K562 (cell line): ENCODE data around the gene PSMA2. TPM values are rescaled to one million over a fixed set of nuclear protein-coding genes. Genes with fewer than 3 reads are reported as not detected.

ENCODE experiments used
- BCOR ChIP-seq: fragments of 450-650 bp; IDR thresholded peaks from 2 replicates; pipeline ENCODE4 v1.6.1; 2016
- CBFA2T2 ChIP-seq: fragments of 450-650 bp; conservative IDR thresholded peaks from 2 replicates; pipeline ENCODE4 v1.6.1; 2017; ENCODE audit warnings: mild to moderate bottlenecking
- CBX2 ChIP-seq: fragments of 200-600 bp; sonication (generic); IDR thresholded peaks from one replicate; pipeline ENCODE4 v1.6.1; 2012; ENCODE audit warnings: mild to moderate bottlenecking, low read length, inconsistent platforms; ENCODE audit not compliant: insufficient read depth, poor library complexity, severe bottlenecking
- EGR1 ChIP-seq: fragments of 450-650 bp; conservative IDR thresholded peaks from 2 replicates; pipeline ENCODE4 v1.6.1; 2017; ENCODE audit warnings: mild to moderate bottlenecking
- FOSL1 ChIP-seq: fragments of 200-800 bp; sonication (Bioruptor generic); conservative IDR thresholded peaks from 2 replicates; pipeline ENCODE4 v1.6.1; 2016; ENCODE audit warnings: missing genetic modification characterization, missing compliant biosample characterization
- GABPB2 ChIP-seq: fragments of 250-450 bp; sonication (Bioruptor Pico); conservative IDR thresholded peaks from 2 replicates; pipeline ENCODE4 v1.5.1; 2021; ENCODE audit warnings: mild to moderate bottlenecking
- HNRNPLL ChIP-seq: fragments of 200-400 bp; formaldehyde crosslinking; IDR thresholded peaks from 2 replicates; pipeline ENCODE4 v1.6.1; 2017; ENCODE audit warnings: low read length, low read depth, mild to moderate bottlenecking; ENCODE audit not compliant: poor library complexity, severe bottlenecking
- MBD1 ChIP-seq: fragments of 250-450 bp; sonication (Bioruptor Pico); IDR thresholded peaks from 2 replicates; pipeline ENCODE4 v1.8.0; 2022; ENCODE audit warnings: inconsistent platforms
- NFATC3 ChIP-seq: fragments of 450-650 bp; IDR thresholded peaks from 2 replicates; pipeline ENCODE4 v1.6.1; 2017; ENCODE audit warnings: mild to moderate bottlenecking
- PRMT5 ChIP-seq: sonication (generic); formaldehyde crosslinking; IDR thresholded peaks from 2 replicates; pipeline ENCODE4 v1.5.0; 2020; ENCODE audit warnings: missing genetic modification reagents
- RBFOX2 ChIP-seq: fragments of 200-400 bp; formaldehyde crosslinking; IDR thresholded peaks from 2 replicates; pipeline ENCODE4 v1.6.1; 2017; ENCODE audit warnings: low read depth, mild to moderate bottlenecking, low read length, moderate library complexity
- SMAD4 ChIP-seq: fragments of 250-450 bp; sonication (Bioruptor Pico); conservative IDR thresholded peaks from 2 replicates; pipeline ENCODE4 v1.8.0; 2021; ENCODE audit warnings: inconsistent platforms, mild to moderate bottlenecking, moderate library complexity
- SMARCB1 ChIP-seq: IDR thresholded peaks from 2 replicates; pipeline ENCODE4 v1.6.1; 2011; ENCODE audit warnings: improper control_type of control experiment, low read depth; ENCODE audit not compliant: insufficient read length
- SMC3 ChIP-seq: conservative IDR thresholded peaks from 2 replicates; pipeline ENCODE4 v1.6.1; 2011; ENCODE audit warnings: low read depth, low read length, improper control_type of control experiment; ENCODE audit not compliant: insufficient read depth
- TFAM ChIP-seq: fragments of 250-450 bp; sonication (Bioruptor Pico); conservative IDR thresholded peaks from 2 replicates; pipeline ENCODE4 v1.5.0; 2021; ENCODE audit warnings: mild to moderate bottlenecking, moderate library complexity
- U2AF2 ChIP-seq: fragments of 200-400 bp; formaldehyde crosslinking; optimal IDR thresholded peaks from 2 replicates; pipeline ENCODE3; 2017; ENCODE audit warnings: low read depth, mild to moderate bottlenecking, low read length
- ZNF217 ChIP-seq: sonication (generic); formaldehyde crosslinking; IDR thresholded peaks from 2 replicates; pipeline ENCODE4 v1.8.0; 2022; ENCODE audit warnings: mild to moderate bottlenecking, missing genetic modification reagents
- polyA plus RNA-seq, 8 experiments: library from polyadenylated mRNA; depleted of rRNA in 4 of 8; stranded (reverse) in 5 of 8; unstranded in 3 of 8; fragments of >200 nt; fragmentation: Nextera tagmentation in 2 of 8; fragmentation: Illumina TruSeq in 1 of 8; extraction: Ambion mirVana in 2 of 8; extraction: Trizol in 1 of 8; gene quantifications; 2 replicates each; pipeline versions ENCODE4 v1.2.1 to v1.2.3, GENCODE V29; 2011 to 2014; ENCODE audit warnings: inconsistent platforms in 1 of 8, missing spikeins in 1 of 8
- total RNA-seq, 7 experiments: library from RNA; depleted of rRNA in 6 of 7; stranded (reverse); fragments of >200 nt in 6 of 7; fragmentation: Illumina TruSeq in 2 of 7; extraction: Trizol in 2 of 7; gene quantifications; 2 replicates each; pipeline versions ENCODE4 v1.2.1 to v1.2.3, GENCODE V29; 2011 to 2021; ENCODE audit warnings: low replicate concordance in 1 of 7
- TF ChIP-seq, protein P1 (sequence below), 2 experiments: fragments of 450-650 bp; IDR thresholded peaks; 2 replicates each; pipeline ENCODE4 v1.6.1; 2018; ENCODE audit warnings: mild to moderate bottlenecking in 2 of 2, low read depth in 1 of 2; ENCODE audit not compliant: partially characterized antibody in 2 of 2

PSMA2 gene
- total and polyA plus RNA-seq, 9 of the 15 experiments (the other 6 are each of a cell fraction or from before 2014, with no cell fraction given), result 91.7 to 1,070 (median 213) TPM

GRCh38 chr7:42945821-42946626 is 14.1 kb upstream of the PSMA2 start (continued):
- no peak for TF ChIP-seq SMC3
- 0 out of 2 replicates have a peak, but pooled peaks have one; percentile 13 for TF ChIP-seq SMAD4 (CRISPR knock-in tag)
- 0 out of 2 replicates have a peak, but pooled peaks have one; percentile 25 for TF ChIP-seq CBFA2T2
- no peak for TF ChIP-seq MBD1
- no peak for TF ChIP-seq PRMT5 (CRISPR knock-in tag)
- TF ChIP-seq U2AF2, result no peak
- TF ChIP-seq FOSL1 (tag), result no peak
- no peak for TF ChIP-seq RBFOX2
- TF ChIP-seq EGR1, result peak; percentile 48; the same call in 1 of the 2 replicates
- no peak for TF ChIP-seq ZNF217
- TF ChIP-seq HNRNPLL, result no peak
- TF ChIP-seq NFATC3, result no peak
- no peak for TF ChIP-seq TFAM (CRISPR knock-in tag)
- TF ChIP-seq CBX2, result no peak
- TF ChIP-seq BCOR, result peak; percentile 56; the same call in 1 of the 2 replicates
- TF ChIP-seq GABPB2 (CRISPR knock-in tag), result no peak
- TF ChIP-seq SMARCB1, result no peak
- TF ChIP-seq, protein P1, sequence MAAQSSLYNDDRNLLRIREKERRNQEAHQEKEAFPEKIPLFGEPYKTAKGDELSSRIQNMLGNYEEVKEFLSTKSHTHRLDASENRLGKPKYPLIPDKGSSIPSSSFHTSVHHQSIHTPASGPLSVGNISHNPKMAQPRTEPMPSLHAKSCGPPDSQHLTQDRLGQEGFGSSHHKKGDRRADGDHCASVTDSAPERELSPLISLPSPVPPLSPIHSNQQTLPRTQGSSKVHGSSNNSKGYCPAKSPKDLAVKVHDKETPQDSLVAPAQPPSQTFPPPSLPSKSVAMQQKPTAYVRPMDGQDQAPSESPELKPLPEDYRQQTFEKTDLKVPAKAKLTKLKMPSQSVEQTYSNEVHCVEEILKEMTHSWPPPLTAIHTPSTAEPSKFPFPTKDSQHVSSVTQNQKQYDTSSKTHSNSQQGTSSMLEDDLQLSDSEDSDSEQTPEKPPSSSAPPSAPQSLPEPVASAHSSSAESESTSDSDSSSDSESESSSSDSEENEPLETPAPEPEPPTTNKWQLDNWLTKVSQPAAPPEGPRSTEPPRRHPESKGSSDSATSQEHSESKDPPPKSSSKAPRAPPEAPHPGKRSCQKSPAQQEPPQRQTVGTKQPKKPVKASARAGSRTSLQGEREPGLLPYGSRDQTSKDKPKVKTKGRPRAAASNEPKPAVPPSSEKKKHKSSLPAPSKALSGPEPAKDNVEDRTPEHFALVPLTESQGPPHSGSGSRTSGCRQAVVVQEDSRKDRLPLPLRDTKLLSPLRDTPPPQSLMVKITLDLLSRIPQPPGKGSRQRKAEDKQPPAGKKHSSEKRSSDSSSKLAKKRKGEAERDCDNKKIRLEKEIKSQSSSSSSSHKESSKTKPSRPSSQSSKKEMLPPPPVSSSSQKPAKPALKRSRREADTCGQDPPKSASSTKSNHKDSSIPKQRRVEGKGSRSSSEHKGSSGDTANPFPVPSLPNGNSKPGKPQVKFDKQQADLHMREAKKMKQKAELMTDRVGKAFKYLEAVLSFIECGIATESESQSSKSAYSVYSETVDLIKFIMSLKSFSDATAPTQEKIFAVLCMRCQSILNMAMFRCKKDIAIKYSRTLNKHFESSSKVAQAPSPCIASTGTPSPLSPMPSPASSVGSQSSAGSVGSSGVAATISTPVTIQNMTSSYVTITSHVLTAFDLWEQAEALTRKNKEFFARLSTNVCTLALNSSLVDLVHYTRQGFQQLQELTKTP (IDR thresholded peaks at IDR 0.05; ENCODE audit: low read depth in 1 of 2, partially characterized antibody in 2 of 2), result no peak
